HepG2 (cell line): ENCODE results near the gene VSIG10L. TPM values are rescaled to one million over a fixed set of nuclear protein-coding genes. Genes with fewer than 3 reads are reported as not detected.

Experiments
- AHR ChIP-seq: IDR thresholded peaks from 2 replicates; pipeline ENCODE4 v1.6.1; 2018; ENCODE audit warnings: missing genetic modification reagents, missing compliant biosample characterization
- BATF2 ChIP-seq: sonication (generic); formaldehyde crosslinking; IDR thresholded peaks from 2 replicates; pipeline ENCODE4 v1.8.0; 2022; ENCODE audit warnings: mild to moderate bottlenecking, missing genetic modification reagents, moderate library complexity
- CCDC6 ChIP-seq: sonication (generic); formaldehyde crosslinking; IDR thresholded peaks from 2 replicates; pipeline ENCODE4 v1.8.1; 2022; ENCODE audit warnings: mild to moderate bottlenecking, missing genetic modification reagents, moderate library complexity
- DR1 ChIP-seq: sonication (generic); formaldehyde crosslinking; IDR thresholded peaks from 2 replicates; pipeline ENCODE4 v1.8.0; 2021; ENCODE audit warnings: mild to moderate bottlenecking, missing genetic modification reagents, inconsistent platforms
- ELF3 ChIP-seq: IDR thresholded peaks from 2 replicates; pipeline ENCODE4 v1.6.1; 2016; ENCODE audit warnings: missing genetic modification reagents, missing compliant biosample characterization
- MAFG ChIP-seq: sonication (generic); formaldehyde crosslinking; IDR thresholded peaks from 2 replicates; pipeline ENCODE4 v1.5.1; 2020; ENCODE audit warnings: mild to moderate bottlenecking, missing genetic modification reagents
- MTERF4 ChIP-seq: sonication (generic); formaldehyde crosslinking; IDR thresholded peaks from 2 replicates; pipeline ENCODE4 v1.8.0; 2023; ENCODE audit warnings: mild to moderate bottlenecking, missing genetic modification reagents
- MXD4 ChIP-seq: IDR thresholded peaks from 2 replicates; pipeline ENCODE4 v1.6.1; 2016; ENCODE audit warnings: mild to moderate bottlenecking, missing biosample characterization, missing genetic modification reagents
- PAF1 ChIP-seq: IDR thresholded peaks from 2 replicates; pipeline ENCODE4 v1.6.1; 2016; ENCODE audit warnings: missing genetic modification reagents, missing compliant biosample characterization
- SIN3B ChIP-seq: fragments of 150-350 bp; IDR thresholded peaks from 2 replicates; pipeline ENCODE4 v1.6.1; 2014; ENCODE audit warnings: low read length
- USF2 ChIP-seq, 2 experiments: sonication (generic) in 1 of 2; formaldehyde crosslinking in 1 of 2; IDR thresholded peaks; 2 replicates each; pipeline versions ENCODE4 v1.5.1 to v1.6.1; 2011 to 2020; ENCODE audit warnings: borderline replicate concordance in 1 of 2, low read depth in 1 of 2, low read length in 1 of 2, mild to moderate bottlenecking in 1 of 2, missing genetic modification reagents in 1 of 2, moderate library complexity in 1 of 2
- ZFP36L2 ChIP-seq: sonication (generic); formaldehyde crosslinking; IDR thresholded peaks from 2 replicates; pipeline ENCODE4 v1.4.0; 2020; ENCODE audit warnings: missing genetic modification reagents
- ZGPAT ChIP-seq: IDR thresholded peaks from 2 replicates; pipeline ENCODE4 v1.6.1; 2016; ENCODE audit warnings: mild to moderate bottlenecking
- ZNF431 ChIP-seq: sonication (generic); formaldehyde crosslinking; IDR thresholded peaks from 2 replicates; pipeline ENCODE4 v1.9.0; 2022; ENCODE audit warnings: missing genetic modification reagents, low read depth, mild to moderate bottlenecking, borderline replicate concordance
- ZNF441 ChIP-seq: sonication (generic); formaldehyde crosslinking; IDR thresholded peaks from 2 replicates; pipeline ENCODE4 v1.7.0; 2021; ENCODE audit warnings: missing genetic modification reagents, borderline replicate concordance
- ZNF446 ChIP-seq: sonication (generic); formaldehyde crosslinking; IDR thresholded peaks from 2 replicates; pipeline ENCODE4 v1.5.0; 2020; ENCODE audit warnings: mild to moderate bottlenecking, missing genetic modification reagents
- ZNF513 ChIP-seq: sonication (generic); formaldehyde crosslinking; conservative IDR thresholded peaks from 2 replicates; pipeline ENCODE4 v1.5.0; 2020; ENCODE audit warnings: missing genetic modification reagents
- ZNF572 ChIP-seq: sonication (generic); formaldehyde crosslinking; IDR thresholded peaks from 2 replicates; pipeline ENCODE4 v1.5.1; 2020; ENCODE audit warnings: mild to moderate bottlenecking, missing genetic modification reagents
- ZNF687 ChIP-seq: sonication (generic); formaldehyde crosslinking; IDR thresholded peaks from 2 replicates; pipeline ENCODE4 v1.5.1; 2020; ENCODE audit warnings: mild to moderate bottlenecking, missing genetic modification reagents, moderate library complexity
- ZNF850 ChIP-seq: sonication (generic); formaldehyde crosslinking; conservative IDR thresholded peaks from 2 replicates; pipeline ENCODE4 v1.9.0; 2021; ENCODE audit warnings: mild to moderate bottlenecking, missing genetic modification reagents
- polyA plus RNA-seq, 8 experiments: library from polyadenylated mRNA; depleted of rRNA in 3 of 8; stranded (reverse) in 7 of 8; unstranded in 1 of 8; fragments of >200 nt; fragmentation: Illumina TruSeq in 4 of 8; extraction: Trizol in 4 of 8; gene quantifications; 2 replicates each; pipeline versions ENCODE4 v1.2.1 to v1.2.3, GENCODE V29; 2011 to 2016; ENCODE audit warnings: low read depth in 4 of 8, missing spikeins in 1 of 8, mixed read lengths in 1 of 8; ENCODE audit not compliant: insufficient read depth in 1 of 8
- total RNA-seq, 5 experiments: library from RNA; depleted of rRNA; stranded (reverse); fragments of >200 nt; fragmentation: Illumina TruSeq; extraction: Trizol; gene quantifications; 2 replicates each; pipeline ENCODE4 v1.2.3, GENCODE V29; 2016; ENCODE audit warnings: low read depth in 1 of 5

VSIG10L gene
- total and polyA plus RNA-seq, 2 of the 13 experiments (the other 11 are each of a cell fraction or from before 2014, with no cell fraction given): 2.7 to 8.5 TPM

- TF ChIP-seq ZNF687 (CRISPR knock-in tag): no peak
- TF ChIP-seq MAFG (CRISPR knock-in tag): no peak
- TF ChIP-seq AHR (CRISPR knock-in tag): no peak; the same call in 1 of the 2 replicates
- no peak for TF ChIP-seq SIN3B
- no peak for TF ChIP-seq MTERF4 (CRISPR knock-in tag)
- TF ChIP-seq BATF2 (CRISPR knock-in tag): no peak
- TF ChIP-seq ZNF572 (CRISPR knock-in tag): no peak
- TF ChIP-seq MXD4: no peak
- no peak for TF ChIP-seq DR1 (CRISPR knock-in tag)
- TF ChIP-seq ELF3 (CRISPR knock-in tag): peak; percentile 51; the same call in 1 of the 2 replicates
- no peak for TF ChIP-seq CCDC6 (CRISPR knock-in tag)
- TF ChIP-seq ZNF431 (CRISPR knock-in tag): no peak
- no peak for TF ChIP-seq ZNF446 (CRISPR knock-in tag)
- TF ChIP-seq ZNF513: no peak
- no peak for TF ChIP-seq ZFP36L2 (CRISPR knock-in tag)
- no peak for TF ChIP-seq USF2 (IDR thresholded peaks at IDR 0.05; ENCODE audit: low read depth, low read length)
- no peak; the same call in 1 of the 2 replicates for TF ChIP-seq USF2 (CRISPR knock-in tag; IDR thresholded peaks at IDR 0.05; ENCODE audit: borderline replicate concordance)
- TF ChIP-seq ZNF850 (CRISPR knock-in tag): no peak
- no peak for TF ChIP-seq ZNF441 (CRISPR knock-in tag)
- peak; percentile 71; the same call in 1 of the 2 replicates for TF ChIP-seq ZGPAT (CRISPR knock-in tag)
- no peak for TF ChIP-seq PAF1 (CRISPR knock-in tag)
These were observed 12.8 kb upstream of the VSIG10L start (continued) for GRCh38 chr19:51354742-51355148.
